Posterior vena cava (tissue), 2 donors: ENCODE measurements around the gene USP9Y. TPM values are rescaled to one million over a fixed set of nuclear protein-coding genes. Genes with fewer than 3 reads are reported as not detected.

Experiments used
- DNase-seq: peaks from one replicate; pipeline ENCODE4 v3.0.0-alpha.2; 2020; ENCODE audit warnings: low spot score
- intact Hi-C, 2 donors: fragments of 100-400 bp; cut with DNase I; formaldehyde crosslinking; loops; one replicate each; pipeline versions ENCODE4 v1.14.1 to v1.14.2; 2022 to 2023
- total RNA-seq, 2 donors: library from RNA; stranded (reverse); fragmentation: NEBNext Ultra II Directional; extraction: Animal tissue kit (Norgen Biotek cat#: 25700); gene quantifications; one replicate each; pipeline ENCODE4 v1.2.1, GENCODE V29; 2021
- donor health status: DM: yes; HTN: yes; CAD: no.
- donor health status: DM: yes; HTN: yes; CAD: no.

The USP9Y gene
- total RNA-seq, 2 donors from 2014 or later, result not detected

DNA sequence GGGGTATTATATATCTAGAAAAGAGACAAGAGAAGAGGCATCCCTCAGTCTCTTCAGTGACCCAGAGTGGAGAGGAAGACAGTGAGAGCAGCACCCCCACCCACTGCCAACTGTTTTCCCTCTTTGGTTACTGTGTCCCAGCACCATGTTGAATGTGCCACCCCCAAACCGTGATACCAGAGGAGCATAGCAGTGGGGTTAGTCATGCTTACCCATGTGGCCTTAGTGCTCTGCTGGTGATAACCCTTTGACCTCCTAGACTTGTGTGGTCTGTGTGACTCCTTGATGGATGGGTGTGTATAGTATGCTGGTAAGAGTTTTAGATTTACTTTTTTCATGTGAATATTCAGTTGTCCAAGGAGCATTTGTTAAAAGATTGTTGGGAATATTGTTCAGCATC lies 48.3 kb downstream of the USP9Y start:
- intact Hi-C loops, result no loop called here
- DNase-seq, result no peak

DNA sequence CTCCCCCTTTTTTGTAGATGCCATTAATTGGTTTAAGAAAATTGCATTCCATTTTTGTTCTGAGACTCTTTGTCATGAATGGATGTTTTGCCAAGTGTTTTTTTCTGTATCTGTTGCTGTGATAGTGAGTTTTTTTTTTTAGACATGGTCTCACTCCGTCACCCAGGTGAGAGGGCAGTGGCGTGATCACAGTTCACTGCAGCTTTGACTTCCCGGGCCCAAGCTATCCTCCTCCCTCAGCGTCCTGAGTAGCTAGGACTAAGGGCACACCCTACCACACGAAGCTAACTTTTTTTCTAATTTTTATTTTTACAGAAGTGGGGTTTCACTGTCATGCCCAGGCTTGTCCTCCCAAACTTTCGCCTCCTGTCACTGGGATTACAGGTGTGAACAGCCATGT lies 51.8 kb downstream of the USP9Y start:
- DNase-seq, result no peak
- intact Hi-C loops, result no loop called here

DNA sequence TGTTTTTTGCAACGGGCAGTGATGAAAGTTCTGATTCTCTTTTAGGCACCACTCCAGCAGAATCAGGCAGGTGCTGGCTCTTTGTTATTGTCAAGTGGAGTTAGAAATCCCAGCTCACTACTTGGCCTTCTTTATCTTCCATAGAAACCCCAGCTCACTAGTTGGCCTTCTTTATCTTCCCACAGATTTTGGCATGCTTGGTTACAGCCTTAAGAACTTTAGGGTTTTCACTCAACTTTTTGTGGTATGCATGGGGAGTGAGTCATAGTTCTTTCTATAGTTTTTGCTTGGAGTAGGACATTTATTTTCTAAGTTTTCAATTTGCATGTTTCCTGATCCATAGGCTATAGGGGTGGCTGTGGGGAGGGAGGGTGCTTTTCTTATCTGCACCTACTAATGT lies 55.0 kb downstream of the USP9Y start:
- intact Hi-C loops, result no loop called here
- no peak for DNase-seq

DNA sequence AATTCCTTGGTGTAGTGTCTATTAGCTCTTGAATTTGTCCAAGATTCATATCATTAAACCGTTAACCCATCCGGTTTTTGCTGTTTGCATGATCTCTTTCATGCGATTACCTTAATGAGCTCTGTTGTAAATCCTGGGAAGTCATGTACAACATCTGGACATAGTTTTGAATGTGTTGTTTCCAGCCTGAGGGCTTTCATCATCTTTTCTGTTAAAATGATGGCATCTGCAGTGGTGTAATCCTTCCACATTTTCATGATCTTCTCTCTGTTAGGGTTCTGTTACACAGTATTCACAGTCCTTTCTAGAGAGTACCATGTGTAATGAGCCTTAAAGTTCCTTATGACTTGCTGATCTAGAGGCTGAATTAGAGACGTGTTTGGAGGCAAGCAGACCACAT lies 64.9 kb downstream of the USP9Y start:
- no peak for DNase-seq
- intact Hi-C loops, result no loop called here

DNA sequence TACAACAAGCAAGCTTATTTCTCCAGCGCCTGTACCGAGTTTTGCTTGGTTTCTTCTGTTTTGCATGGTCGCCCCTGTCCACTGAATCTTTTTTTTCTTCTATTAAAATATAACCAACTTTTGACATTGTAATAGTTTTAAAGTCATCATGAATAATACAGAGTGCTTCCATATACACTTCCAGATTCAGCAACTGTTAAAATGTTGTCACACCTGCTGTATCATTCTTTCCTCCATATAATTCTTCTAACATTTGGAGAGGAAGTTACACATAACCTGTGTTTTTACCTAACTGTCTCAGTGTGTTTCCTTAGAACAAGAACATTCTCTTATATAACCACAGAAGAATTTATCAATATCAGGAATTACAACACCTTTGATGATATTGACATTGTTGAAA lies 83.5 kb downstream of the USP9Y start:
- no peak for DNase-seq
- intact Hi-C loops, result no loop called here

DNA sequence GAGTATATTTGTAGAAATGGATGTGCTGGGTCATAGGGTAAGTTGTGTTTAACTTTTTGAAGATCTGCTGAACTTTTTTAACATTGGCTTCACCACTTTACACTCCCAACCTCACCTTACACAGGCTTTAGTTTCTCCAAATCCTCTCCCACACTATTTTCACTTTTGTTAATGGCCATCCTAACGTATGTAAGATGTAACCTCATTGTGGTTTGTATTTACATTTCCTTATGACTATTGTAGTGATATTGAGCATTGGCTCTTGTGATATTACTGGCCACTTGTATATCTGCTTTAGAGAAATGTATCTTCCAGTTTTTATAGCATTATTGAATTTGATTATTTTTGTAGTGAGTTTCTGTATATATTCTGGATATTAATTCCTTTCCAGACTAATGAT lies 93.0 kb downstream of the USP9Y start:
- intact Hi-C loops, result no loop called here
- DNase-seq, result no peak

DNA sequence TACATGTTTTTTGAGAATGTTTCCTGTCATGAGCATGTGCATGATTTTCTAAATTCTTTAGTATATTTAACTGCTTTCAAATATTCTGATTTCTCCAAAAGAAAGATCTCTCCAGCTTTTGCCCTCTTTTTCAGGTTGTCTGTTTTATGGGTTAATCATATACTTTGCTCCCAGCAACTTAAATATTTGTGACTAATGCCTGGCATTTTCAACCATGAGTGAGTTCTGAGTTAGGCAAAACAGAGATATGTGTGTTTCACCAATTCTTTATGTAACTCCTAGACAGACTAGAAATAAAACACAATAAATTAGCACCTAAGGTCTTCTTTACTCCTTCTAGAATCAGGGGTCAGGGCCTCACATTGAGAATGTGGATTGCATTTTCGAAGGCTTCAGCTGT lies 107.0 kb downstream of the USP9Y start:
- intact Hi-C loops, result no loop called here
- no peak for DNase-seq

DNA sequence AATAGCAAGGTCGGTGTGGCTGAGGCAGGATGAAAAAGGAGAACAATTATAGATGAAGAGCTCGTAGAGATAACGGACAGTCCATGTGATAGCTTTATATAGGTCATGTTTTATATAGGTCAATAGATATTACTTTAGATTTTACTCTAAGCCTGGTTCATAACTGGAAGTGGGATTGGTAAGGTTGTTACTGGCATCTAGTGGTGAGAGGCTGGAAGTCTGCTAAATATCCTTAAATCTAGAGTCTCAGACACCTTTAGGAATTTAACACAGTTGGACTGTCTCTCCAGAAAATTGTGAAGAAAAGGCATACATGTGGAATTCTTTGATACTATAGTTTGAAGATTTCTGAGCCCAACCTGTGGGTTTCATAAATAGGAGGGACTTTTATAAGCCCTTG lies 108.0 kb downstream of the USP9Y start:
- intact Hi-C loops, result no loop called here
- DNase-seq, result no peak

DNA sequence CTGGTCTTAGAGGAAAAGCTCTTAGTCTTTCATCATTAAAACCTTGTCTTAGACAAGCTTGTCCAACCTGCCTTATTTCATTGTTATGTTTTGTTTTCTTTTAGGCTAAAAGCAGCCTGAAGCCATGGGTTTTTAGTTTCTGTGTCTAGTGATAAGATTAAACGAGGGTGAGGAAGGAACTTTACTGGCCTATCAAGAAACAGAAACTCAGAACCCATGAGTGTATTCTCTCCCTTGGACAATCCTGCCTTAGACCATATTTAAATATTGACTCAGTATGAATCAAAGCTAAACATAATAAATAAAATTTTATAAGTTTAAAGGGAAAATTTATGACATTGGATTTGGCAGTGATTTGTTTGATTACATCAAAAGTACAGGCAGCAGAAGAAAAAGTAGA lies 122.4 kb downstream of the USP9Y start:
- intact Hi-C loops, result no loop called here
- no peak for DNase-seq

DNA sequence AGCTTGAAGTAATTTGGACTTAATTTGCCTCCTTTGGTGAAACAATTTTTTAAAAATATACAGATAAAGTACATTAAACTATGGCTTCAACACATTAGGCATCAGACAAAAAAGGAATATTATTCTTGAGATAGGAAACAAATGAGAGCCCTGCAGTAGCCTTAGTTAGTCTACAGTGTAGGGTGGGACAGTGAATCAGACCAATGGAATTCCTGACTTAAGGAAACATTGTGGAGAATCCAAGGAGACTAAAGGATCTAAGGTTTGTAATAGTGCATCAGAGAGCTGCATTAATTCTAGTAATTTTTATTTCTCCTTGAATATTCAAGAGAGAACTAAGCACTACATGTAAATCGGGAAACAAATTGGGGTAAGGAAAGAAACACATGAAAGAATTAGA lies 125.8 kb downstream of the USP9Y start:
- intact Hi-C loops, result no loop called here
- no peak for DNase-seq

DNA sequence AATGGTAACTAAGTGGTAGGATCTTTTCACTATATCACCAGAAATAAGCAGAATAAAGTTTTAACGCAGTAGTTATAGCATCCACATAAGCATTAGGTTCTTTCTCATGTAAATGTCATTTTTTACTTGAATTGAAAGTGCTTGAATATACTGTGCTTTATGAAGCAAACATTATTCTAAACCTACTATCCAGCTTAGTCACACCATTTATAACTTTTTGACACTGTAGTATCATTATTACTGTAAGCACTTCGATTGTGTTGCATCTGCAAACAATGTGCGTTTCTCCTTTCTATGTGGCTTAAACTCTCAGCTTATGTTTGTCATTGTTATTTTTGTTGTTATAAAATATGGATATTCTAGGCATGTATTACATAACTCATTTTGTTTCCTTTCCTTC lies 132.3 kb downstream of the USP9Y start:
- intact Hi-C loops, result no loop called here
- no peak for DNase-seq

DNA sequence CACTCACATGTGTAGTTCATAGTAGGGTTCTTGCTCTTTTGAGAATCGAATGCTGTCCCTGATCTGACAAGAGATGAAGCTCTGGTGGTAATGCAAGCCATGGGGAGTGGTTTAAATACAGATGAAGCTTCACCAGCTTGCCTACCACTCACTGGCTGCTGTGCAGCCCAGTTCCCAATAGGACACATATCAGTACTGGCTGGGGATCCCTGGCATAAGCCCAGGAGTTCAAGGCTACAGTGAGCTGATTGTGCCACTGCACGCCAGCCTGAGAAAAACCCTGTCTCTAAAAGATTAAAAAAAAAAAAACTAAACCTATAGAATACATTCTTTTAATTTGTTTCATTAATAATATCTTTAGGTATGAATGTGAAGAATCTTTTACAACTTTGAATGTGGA lies 136.5 kb downstream of the USP9Y start:
- DNase-seq, result no peak
- intact Hi-C loops, result no loop called here

DNA sequence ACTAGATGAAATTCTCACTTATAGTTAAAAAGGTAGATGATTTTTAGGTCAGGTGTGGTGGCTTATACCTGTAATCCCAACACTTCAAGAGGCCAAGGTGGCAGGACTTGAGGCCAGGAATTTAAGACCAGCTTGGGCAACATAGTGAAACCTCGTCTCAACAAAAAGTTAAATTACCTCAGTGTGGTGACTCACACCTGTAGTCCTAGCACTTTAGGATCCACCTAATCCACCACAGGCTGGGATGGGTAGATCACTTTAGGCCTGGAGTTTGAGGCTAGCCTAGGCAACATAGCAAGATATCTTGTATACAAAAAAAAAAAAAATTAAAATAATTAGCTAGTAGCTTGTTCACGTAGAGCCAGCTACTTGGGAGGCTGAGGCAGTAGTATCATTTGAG lies 140.3 kb downstream of the USP9Y start:
- DNase-seq, result no peak
- intact Hi-C loops, result no loop called here

DNA sequence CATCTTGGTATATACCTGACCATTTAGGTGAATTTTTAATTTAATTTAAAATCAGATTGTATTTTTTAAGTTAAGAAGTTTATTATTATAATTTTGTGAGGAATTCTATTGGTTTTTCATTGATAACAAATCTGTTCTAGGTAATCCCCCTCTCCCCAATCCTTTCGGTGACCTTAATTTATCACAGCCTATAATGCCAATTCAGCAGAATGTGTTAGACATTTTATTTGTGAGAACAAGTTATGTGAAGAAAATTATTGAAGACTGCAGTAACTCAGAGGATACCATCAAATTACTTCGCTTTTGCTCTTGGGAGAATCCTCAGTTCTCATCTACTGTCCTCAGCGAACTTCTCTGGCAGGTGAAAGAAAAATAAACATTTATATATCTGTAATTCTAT lies 145.8 kb downstream of the USP9Y start:
- intact Hi-C loops, result no loop called here

DNA sequence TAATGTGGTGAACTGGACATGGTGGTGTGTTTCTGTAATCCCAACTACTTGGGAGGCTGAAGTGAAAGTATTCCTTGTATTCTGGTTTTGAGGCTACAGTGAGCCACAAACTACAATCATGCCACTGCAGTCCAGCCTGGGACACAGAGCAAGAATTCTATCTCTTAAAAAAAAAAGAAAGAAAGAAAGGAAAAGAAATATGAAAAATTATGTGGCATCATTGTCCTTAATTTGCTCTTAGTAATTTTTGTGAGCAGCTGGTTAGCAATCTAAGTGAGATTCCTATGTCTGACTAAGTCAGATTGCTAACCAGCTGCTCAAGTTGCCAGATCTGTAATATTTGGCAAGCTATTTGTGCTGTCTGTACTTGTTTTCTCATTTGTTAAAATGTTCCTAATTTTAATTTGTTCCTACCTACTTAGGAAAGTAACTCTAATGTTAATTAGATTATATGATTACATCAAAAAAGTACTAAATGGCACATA lies 154.8 kb downstream of the USP9Y start:
- intact Hi-C loops, result no loop called here
- no peak for DNase-seq

More for the DNA sequence above, 145.8 kb downstream of the USP9Y start:
- DNase-seq, result no peak

DNA sequence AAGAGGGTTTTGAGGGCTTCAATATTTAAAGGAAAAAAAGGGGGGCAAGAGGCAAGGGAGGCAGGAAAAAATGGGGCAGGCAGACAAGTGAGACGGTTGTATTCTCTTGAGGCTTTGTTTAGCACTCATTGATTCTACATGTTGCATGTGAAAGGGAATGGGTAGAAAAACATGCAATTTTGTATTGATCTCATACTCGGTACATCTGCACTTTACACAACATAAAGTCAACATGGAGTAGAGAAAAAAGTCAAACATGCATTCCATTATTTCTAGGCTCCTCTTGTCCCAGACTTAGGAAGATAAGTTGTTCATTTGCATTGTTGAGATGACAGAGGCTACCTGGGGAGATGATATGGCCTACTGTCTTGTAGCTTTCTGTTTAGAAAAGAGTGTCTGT lies 166.9 kb downstream of the USP9Y start:
- no peak for DNase-seq
- intact Hi-C loops, result no loop called here

DNA sequence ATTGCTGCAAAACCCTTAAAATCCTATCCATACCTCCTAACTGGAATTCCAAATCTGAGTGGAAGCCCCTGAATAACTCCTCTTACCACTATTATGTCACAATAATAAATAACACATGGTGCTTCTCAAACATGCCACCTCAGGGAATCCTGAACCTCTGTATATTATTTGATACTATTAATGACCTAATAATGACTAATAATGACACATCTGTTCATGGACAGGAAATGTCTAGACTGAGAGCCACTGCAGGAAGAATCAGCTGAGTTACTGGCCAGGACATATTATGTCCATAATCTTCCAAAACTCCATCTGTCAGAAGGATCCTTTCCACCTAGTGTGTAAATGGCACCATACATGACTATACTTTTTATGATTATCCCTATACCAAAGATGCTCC lies 195.9 kb downstream of the USP9Y start:
- no peak for DNase-seq
- intact Hi-C loops, result no loop called here

DNA sequence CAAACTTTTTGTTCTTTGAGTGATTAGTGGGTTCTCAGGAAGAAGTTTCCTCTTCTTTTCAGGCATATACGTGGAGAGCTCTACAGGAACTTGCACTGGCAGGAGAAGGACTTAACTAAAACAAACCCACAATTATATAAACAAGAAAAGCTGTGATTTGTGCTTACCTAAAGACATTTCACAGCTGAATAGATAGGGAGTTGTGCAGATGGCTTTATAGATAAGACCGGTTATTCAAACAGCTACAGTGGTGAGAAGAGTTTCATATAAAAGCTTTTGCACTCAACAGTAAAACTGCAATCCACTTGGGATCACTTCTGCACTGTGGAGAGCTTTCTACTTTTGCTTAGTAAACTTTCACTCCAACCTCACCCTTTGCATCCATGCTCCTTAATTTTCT lies 197.6 kb downstream of the USP9Y start:
- no peak for DNase-seq
- intact Hi-C loops, result no loop called here

DNA sequence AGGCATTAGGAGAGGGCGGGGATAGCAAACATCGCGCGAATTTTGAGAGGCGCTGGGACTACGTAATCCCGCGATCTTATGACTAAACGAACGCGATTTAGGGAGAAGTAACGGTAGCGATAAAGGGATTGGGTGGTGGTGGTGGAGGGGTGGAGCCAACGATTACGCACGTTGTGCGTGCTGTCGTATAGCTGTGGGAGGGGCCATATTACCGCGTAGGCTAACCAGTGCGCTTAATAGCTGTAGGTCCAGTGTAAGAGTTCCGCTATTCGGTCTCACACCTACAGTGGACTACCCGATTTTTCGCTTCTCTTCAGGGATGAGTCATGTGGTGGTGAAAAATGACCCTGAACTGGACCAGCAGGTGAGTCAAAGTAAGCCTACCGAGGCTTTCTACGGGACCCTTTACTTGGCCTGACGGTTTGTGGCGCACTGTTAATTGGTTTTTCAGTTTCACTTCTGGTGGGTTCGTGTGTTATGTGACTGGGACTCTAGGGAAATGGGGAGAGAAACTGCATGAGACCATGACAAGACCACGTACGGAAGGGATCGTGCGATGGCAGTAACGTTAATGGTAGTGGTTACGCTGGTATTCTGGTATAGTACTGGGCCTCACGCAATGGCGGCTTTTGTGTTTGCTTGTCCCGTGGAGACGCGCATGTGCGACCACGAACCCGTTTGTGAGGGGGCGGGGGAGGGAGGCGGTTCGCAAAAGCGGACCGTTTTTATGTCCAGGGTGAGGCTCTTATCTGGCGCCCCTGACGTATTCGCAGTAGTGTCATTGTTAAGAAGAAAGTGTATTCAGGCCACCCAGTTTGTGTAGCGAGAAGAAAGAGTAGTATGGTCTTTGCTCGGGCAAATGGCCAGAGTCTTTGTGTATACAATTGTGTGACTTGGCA lies 203.8 kb downstream of the USP9Y start, which contains the start of gene DDX3Y:
Gene DDX3Y (plus strand): TSS at position 251 of the 899 bp plus-strand sequence. CDS start 69 bp downstream, at position 320.
- intact Hi-C loops, result no loop called here
- no peak for DNase-seq

DNA sequence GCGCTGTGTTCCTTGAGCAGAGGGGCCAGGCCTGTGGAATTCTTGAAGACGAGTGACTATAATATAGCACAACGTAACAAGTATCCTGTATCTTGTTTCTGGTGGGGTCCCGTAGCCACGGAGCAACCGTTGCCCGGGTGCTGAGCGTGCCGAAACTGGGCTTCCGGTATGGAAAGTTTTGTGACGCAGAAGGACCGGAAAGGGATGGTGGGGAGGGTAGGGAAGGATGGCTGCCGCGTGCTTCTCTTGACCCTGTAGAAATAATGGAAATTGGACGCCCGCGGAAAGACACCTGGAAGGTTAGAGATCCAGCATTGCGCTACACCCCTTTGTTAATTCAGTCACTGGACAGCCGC lies 204.5 kb downstream of the USP9Y start:
- no peak for DNase-seq
- intact Hi-C loops, result no loop called here

DNA sequence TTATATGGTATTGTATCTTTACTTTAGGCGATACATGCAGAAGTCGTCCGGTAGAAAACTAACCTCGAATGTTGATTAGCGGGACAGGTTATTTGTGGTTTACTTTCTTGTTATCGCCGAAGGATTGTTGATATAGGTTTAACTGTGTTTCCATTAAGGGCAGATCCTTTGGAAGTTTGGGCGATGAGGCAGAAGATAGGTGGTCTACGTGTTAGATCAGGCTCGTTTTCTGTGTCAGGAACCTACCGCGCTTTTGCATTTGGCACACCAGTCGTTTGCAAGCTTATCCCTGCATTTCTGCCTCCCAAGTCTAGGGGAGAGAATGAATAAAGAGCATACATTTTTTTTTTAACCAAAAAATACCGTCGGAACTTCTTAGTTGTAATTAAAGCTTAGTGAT lies 204.9 kb downstream of the USP9Y start:
- DNase-seq, result no peak
- intact Hi-C loops, result no loop called here
